Fibroblast of mammary gland (primary cell): Measurements from ENCODE around the gene B4GALNT1.
"Not testable (repeated sequence)": the region's sequence is repeated elsewhere in the genome, so short reads cannot be mapped to it uniquely, and the experiment has no call there.

ENCODE experiments used
- DNase-seq: peaks from one replicate; pipeline ENCODE4 v3.0.0-alpha.2; 2010; ENCODE audit warnings: low read depth
- H3K4me3 ChIP-seq: 2 replicates; pipeline ENCODE4 v1.5.1; 2011; ENCODE audit warnings: low read depth, mild to moderate bottlenecking, low read length, moderate library complexity; ENCODE audit not compliant: control insufficient read depth
- CTCF ChIP-seq: conservative IDR thresholded peaks from 2 replicates; pipeline ENCODE4 v1.5.1; 2011; ENCODE audit warnings: low read depth, low read length, inconsistent platforms; ENCODE audit not compliant: control insufficient read depth, insufficient read depth

The B4GALNT1 gene

GRCh38 chr12:57641699-57642442 is 8.9 kb upstream of the B4GALNT1 start:
- no peak for TF ChIP-seq CTCF
- DNase-seq = no peak
- no peak overlapping the region for H3K4me3 ChIP-seq

GRCh38 chr12:57640175-57641042 is 7.4 kb upstream of the B4GALNT1 start:
- no peak for DNase-seq
- no peak for TF ChIP-seq CTCF
- no peak overlapping the region for H3K4me3 ChIP-seq

- TF ChIP-seq CTCF = no peak
- DNase-seq = no peak
- no peak overlapping the region for H3K4me3 ChIP-seq
Observed at GRCh38 chr12:57638096-57638495, 5.1 kb upstream of the B4GALNT1 start.

- no peak overlapping the region for H3K4me3 ChIP-seq
- DNase-seq = no peak
- TF ChIP-seq CTCF = no peak
Observed at GRCh38 chr12:57637364-57637763, 4.4 kb upstream of the B4GALNT1 start.

- H3K4me3 ChIP-seq, DNase-seq: not testable (repeated sequence)
Observed at GRCh38 chr12:57636731-57637130, 3.7 kb upstream of the B4GALNT1 start.

- no peak for DNase-seq
- peak overlapping the region; percentile 37 for H3K4me3 ChIP-seq
- no peak for TF ChIP-seq CTCF
Observed at GRCh38 chr12:57632073-57632957, 686 bp downstream of the B4GALNT1 start.
